ENCODE measurements around the gene AQP12A. TPM values are rescaled to one million over a fixed set of nuclear protein-coding genes. Genes with fewer than 3 reads are reported as not detected.
"Not testable (repeated sequence)": the region's sequence is repeated elsewhere in the genome, so short reads cannot be mapped to it uniquely, and the experiment has no call there.

Gene AQP12A
- total RNA-seq, 1 donor from 2014 or later, result not detected

GRCh38 chr2:240687741-240688552, 3.7 kb upstream of the AQP12A start:
- DNase-seq (ENCODE audit: low read depth in 2 of 2), result no peak

DNA sequence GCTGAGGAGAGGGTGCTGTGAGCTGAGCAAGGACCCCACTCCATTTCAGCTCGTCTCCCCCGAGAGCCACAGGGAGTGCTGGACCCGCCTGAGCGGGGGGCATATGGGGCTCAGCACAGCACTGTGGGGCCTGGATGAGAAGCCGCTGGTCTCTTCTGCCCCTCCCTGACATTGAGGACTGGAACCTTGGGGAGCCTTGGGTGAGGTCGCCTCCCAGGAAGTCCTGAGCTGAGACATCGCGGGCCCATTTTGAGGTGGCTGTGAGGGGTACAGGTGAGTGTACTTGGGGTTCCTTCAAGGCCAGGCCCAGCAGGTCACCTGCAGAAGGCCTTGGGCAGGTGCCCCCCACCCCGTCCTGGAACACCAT, 3.1 kb upstream of the AQP12A start:
- DNase-seq (ENCODE audit: low read depth in 2 of 2), result no peak

- no peak for DNase-seq (ENCODE audit: low read depth in 2 of 2)
Measured at GRCh38 chr2:240689975-240690374, 1.7 kb upstream of the AQP12A start.

GRCh38 chr2:240690421-240691074, 1.1 kb upstream of the AQP12A start:
- not testable (repeated sequence) for DNase-seq (ENCODE audit: low read depth in 2 of 2)

DNA sequence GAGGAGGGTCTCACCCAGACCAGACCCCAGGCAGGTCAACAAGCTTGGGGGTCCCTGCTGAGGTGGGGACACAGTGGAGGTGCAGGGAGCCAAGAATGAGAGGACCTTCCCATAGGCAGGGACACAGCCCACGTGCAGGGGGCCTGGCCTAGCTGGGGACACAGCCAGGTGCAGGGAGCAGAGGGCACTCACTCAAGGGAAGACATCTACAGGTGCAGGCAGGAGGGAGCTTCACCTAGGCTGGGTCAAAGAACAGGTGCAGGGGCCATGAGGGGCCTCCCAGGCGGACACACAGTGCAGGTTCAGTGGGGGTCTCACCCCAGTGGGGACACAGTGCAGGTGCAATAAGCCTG, 615 bp upstream of the AQP12A start:
- not testable (repeated sequence) for DNase-seq (ENCODE audit: low read depth in 2 of 2)

DNA sequence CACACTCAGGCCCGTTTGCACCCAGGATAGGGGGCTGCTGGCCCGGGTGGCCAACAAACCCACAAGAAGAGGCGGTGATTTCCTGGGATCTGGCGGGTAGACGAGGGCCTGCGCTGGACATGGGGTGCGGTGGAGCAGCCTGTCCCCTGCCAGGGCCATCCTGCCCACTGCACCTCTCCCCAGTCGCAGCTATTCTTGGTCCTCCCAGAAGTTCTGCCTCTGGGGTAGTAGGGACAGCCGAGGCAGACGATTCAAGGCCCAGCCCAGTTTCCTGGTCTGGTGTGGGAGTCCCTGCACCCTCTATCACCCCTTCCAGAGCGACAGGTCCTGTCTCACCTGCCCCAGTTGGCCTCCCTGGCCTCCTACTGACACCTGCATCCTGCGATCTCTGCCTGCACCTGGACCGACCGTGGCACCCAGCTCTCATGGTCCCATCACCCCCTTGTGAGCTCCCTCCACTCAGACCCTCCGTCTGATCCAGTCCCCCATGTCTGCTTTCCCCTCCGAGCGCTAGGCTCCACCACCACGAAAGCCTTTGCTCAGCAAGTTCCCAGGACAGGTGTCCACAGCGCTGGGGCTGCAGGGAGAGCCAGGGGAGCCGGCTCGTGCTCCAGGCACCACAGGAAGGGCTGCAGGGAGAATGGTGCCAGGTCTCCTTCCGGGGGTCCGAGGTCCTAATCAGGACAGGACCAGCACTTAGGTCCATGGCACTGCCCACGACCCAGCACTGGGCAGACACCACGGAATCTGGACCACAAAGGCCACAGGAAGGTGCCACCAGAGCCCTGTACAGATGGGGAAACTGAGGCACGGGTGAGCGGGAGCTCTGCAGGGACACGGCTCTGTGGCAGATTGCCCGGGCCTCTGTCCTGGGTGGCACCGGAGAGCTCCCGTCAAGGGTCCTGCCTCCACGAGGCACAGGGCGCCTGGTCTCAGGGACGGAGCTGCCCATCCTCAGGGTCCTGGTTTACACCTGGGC, 1.2 kb downstream of the AQP12A start:
- not testable (repeated sequence) for DNase-seq (ENCODE audit: low read depth in 2 of 2)

GRCh38 chr2:240694304-240694703, 2.6 kb downstream of the AQP12A start:
- DNase-seq (ENCODE audit: low read depth in 2 of 2), result not testable (repeated sequence)

DNA sequence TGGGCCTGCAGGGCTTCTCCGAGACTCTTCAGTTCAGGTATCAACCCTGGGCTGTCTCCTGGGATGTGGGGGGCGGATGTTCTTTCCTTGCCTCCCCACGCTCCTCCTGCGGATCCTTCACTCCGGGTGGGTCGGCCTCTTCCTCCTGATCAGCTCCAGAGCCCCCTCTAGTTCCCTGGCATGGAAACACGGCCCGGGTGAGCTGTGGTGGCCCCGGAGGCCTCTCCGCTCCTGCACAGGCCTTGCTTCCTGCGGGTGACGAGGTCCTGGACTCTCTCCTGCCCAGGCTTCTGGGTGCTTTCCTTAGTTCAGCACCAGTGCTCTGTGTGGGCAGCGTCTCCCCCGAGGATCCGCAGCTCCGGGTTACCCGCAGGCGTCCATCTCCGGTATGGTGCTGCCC, 3.9 kb downstream of the AQP12A start:
- not testable (repeated sequence) for DNase-seq (ENCODE audit: low read depth in 2 of 2)

GRCh38 chr2:240696469-240696868, 4.8 kb downstream of the AQP12A start:
- DNase-seq (ENCODE audit: low read depth in 2 of 2), result not testable (repeated sequence)

- DNase-seq (ENCODE audit: low read depth in 2 of 2), result not testable (repeated sequence)
Measured at GRCh38 chr2:240698852-240699561, 7.3 kb downstream of the AQP12A start.

DNA sequence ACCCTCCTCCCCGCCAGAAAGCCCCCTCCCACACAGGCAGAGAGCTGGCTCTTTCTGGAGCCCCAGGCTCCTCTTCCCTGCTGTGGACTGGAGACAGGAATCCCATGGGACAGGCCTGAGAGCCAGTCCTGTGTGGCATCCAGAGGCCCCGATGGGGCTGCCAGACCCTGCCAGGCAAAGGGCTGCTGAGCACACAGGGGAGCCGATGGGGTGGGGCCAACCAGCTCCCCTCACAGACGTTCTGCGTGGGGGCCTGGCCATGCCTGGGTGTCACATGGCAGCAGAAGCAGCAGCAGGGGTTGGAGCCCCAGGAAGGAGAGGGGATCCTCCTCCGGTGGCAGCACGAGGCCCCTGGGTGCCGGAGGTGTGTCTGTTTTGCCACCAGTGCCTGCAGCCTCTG, 8.2 kb downstream of the AQP12A start:
- DNase-seq (ENCODE audit: low read depth in 2 of 2), result not testable (repeated sequence)

DNA sequence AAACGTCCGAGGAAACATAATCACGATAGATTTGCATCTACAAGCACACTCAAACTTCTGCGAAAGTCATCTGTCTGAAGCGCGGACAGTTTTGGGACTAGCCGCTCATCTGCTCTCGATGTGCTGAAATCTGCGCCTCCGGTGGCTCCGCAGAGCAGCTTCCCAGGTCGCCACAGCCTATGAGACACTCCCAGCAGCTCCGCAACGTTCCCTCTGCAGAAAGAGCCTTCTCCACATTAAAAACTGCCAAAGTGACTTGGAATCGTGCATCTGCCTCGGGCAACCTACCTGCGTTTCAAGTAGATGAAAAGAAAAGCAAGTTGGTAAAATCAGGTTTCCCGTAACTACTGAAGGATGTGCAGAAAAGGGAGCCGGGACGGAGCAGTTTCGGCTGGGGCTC, 8.9 kb downstream of the AQP12A start:
- not testable (repeated sequence) for DNase-seq (ENCODE audit: low read depth in 2 of 2)

DNA sequence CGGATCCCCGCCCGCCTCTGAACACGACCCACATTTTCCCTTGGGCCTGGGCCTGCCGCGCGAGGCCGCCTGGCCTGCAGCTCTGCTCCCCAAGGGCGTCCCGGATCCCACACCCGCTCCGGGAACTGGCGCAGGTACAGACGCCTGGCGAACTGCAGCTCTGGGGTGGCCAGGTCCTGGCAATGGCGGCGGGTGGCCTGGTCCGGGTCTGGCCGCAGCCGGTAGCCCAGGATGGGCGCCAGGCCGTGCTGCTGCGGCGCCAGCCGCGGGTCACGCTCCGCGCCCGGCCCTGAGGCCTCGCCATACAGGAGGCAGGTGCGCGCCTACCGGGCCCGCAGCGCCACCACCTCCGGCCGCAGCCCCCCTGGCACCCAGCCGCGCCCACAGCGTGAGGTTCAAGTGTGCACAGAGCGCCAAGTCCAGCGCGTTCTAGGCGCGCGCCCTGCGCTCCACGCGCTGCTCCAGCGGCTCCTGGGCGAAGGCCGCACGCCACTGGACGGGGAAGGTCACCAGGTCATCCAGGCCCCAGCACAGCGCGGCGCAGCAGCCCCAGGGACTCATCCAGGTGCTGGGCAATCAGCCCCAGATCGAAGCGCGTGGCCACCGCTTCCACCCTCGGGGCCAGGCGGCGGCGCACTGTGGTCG, 9.5 kb downstream of the AQP12A start:
- DNase-seq (ENCODE audit: low read depth in 2 of 2), result no peak

- DNase-seq (ENCODE audit: low read depth in 2 of 2), result no peak
Measured at GRCh38 chr2:240701736-240702639, 10.3 kb downstream of the AQP12A start.

- no peak for DNase-seq (ENCODE audit: low read depth in 2 of 2)
Measured at GRCh38 chr2:240702640-240703011, 11.0 kb downstream of the AQP12A start.

GRCh38 chr2:240703417-240704341, 12.0 kb downstream of the AQP12A start:
- no peak for DNase-seq (ENCODE audit: low read depth in 2 of 2)

- DNase-seq (ENCODE audit: low read depth in 2 of 2), result no peak
Measured at GRCh38 chr2:240704651-240705050, 13.0 kb downstream of the AQP12A start.

DNA sequence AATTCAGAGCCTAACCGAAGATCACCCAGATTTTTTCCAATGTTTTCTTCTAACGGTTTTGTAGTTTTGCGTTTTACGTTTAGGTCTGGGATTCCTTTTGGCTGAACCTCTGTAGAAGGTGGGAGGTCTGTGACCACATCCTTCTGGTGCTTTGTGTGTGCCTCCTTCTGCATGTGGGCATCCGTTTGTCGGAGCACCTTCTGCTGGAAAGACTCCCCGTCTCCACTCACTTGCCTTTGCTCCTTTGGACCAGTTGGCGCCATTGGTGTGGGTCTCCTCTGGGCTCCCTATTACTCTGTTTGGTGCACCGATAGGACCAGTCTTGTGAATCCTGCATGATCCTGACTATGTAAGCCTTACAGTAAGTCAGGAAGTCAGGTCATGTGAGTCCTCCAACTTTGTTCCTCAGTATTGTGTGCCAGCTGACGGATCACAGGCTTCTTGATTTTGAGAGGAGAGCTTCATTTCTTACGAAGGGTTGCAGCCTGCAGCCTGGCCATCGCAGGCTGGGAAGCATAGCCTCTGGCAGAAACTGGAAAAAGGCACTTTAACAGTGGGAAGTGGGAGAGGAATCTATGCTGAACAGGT, 13.6 kb downstream of the AQP12A start:
- DNase-seq (ENCODE audit: low read depth in 2 of 2), result no peak
